Right lobe of liver (tissue), 6 donors: ENCODE data around the gene EML6. TPM values are rescaled to one million over a fixed set of nuclear protein-coding genes. Genes with fewer than 3 reads are reported as not detected.

Experiments
- ATAC-seq, 4 donors: fragments of 200-7000 bp; cut with Tn5 transposase; one replicate each; pipeline ENCODE4 v1.9.1; 2020; ENCODE audit warnings: mild to moderate bottlenecking in 4 of 4, moderate library complexity in 4 of 4
- DNase-seq, 3 donors: peaks; one replicate each; pipeline ENCODE4 v3.0.0-alpha.2; 2020
- H3K27ac ChIP-seq, 3 donors: fragments of 200-600 bp; one replicate each; pipeline ENCODE4 v1.8.0; 2022
- H3K27me3 ChIP-seq, 2 donors: fragments of 200-600 bp; one replicate each; pipeline ENCODE4 v1.8.0; 2022
- H3K36me3 ChIP-seq, 4 donors: fragments of 200-600 bp; sonication (generic) in 1 of 4; one replicate each; pipeline versions ENCODE4 v1.5.1 to v1.8.0; 2017 to 2022; ENCODE audit warnings: control low read depth in 1 of 4
- H3K4me1 ChIP-seq, 4 donors: fragments of 200-600 bp; sonication (generic) in 1 of 4; one replicate each; pipeline versions ENCODE4 v1.5.1 to v1.8.0; 2017 to 2022; ENCODE audit warnings: control low read depth in 1 of 4
- H3K4me3 ChIP-seq, 3 donors: fragments of 200-600 bp; one replicate each; pipeline ENCODE4 v1.8.0; 2022
- H3K9me3 ChIP-seq, 4 donors: fragments of 200-600 bp; sonication (generic) in 1 of 4; one replicate each; pipeline versions ENCODE4 v1.5.1 to v1.8.0; 2017 to 2022; ENCODE audit warnings: control low read depth in 1 of 4
- POLR2A ChIP-seq: fragments of 450-650 bp; IDR thresholded peaks from one replicate; pipeline ENCODE4 v1.6.1; 2017; ENCODE audit warnings: antibody characterized with exemption, mild to moderate bottlenecking
- WGBS: methylation state at CpG from one replicate; pipeline ENCODE4 v1.1.6; 2018; ENCODE audit warnings: low coverage, low lambda C conversion rate; ENCODE audit not compliant: insufficient coverage; ENCODE audit errors: missing lambda C conversion rate; 5-methylcytosine and 5-hydroxymethylcytosine counted together
- intact Hi-C, 2 donors: fragments of 100-400 bp; cut with DNase I; formaldehyde crosslinking; loops; one replicate each; pipeline versions ENCODE4 v1.11.2 to v1.14.1; 2022
- total RNA-seq, 6 experiments: library from RNA; depleted of rRNA in 2 of 6; stranded (reverse); fragments of >200 nt in 2 of 6; fragmentation: NEBNext Ultra II Directional in 3 of 6; extraction: Animal tissue kit (Norgen Biotek cat#: 25700) in 3 of 6; gene quantifications; one replicate each; pipeline versions ENCODE4 v1.1.0 to v1.2.4, GENCODE V29; 2016 to 2023
- TF ChIP-seq, protein P1 (sequence below), 4 donors: fragments of 200-600 bp in 3 of 4; fragments of 450-650 bp in 1 of 4; IDR thresholded peaks; one replicate each; pipeline versions ENCODE4 v1.5.1 to v1.8.0; 2016 to 2022; ENCODE audit warnings: antibody characterized with exemption in 4 of 4, mild to moderate bottlenecking in 2 of 4
- donor health status: DM: no; HTN: yes; CAD: no.
- donor health status: DM: no; HTN: no; CAD: no.
- donor health status: DM: no; HTN: no; CAD: no.
- donor health status: DM: no; HTN: yes; CAD: no.
- donor health status: DM: no; HTN: yes; CAD: no.

The EML6 gene
- total RNA-seq, 6 experiments from 2014 or later, result 0.82 to 2.5 (median 1.5) TPM

DNA sequence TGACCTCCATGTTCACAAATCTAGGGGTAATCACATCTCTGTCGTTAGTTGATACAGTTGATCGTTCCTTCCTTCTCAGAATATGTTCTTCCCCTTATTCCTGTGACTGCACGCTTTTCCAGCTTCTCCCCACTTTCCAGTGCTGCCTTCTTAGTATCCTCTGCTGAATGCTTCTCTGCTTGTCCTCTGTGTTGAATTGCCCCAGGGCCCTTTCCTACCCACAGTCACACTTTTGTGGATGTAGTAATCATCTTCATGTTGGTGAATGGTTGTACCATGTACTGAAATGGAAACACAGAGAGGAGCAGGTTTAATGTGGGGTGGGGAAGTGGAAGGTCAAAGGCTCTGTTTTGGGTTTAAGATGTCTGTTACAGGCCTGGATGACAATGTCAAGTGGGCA is 47.2 kb downstream of the EML6 start:
- WGBS, result 92% methylated on average over 3 of the region's 3 CpGs
- H3K27ac ChIP-seq, result no peak overlapping the region
- no peaks in the 10 kb centered on the region for H3K9me3 ChIP-seq
- no peaks in the 10 kb centered on the region for H3K36me3 ChIP-seq
- no peaks in the 10 kb centered on the region for H3K27me3 ChIP-seq
- DNase-seq, result no peak
- intact Hi-C loops, result no loop called here
- ATAC-seq, result no peak
- TF ChIP-seq, protein P1, sequence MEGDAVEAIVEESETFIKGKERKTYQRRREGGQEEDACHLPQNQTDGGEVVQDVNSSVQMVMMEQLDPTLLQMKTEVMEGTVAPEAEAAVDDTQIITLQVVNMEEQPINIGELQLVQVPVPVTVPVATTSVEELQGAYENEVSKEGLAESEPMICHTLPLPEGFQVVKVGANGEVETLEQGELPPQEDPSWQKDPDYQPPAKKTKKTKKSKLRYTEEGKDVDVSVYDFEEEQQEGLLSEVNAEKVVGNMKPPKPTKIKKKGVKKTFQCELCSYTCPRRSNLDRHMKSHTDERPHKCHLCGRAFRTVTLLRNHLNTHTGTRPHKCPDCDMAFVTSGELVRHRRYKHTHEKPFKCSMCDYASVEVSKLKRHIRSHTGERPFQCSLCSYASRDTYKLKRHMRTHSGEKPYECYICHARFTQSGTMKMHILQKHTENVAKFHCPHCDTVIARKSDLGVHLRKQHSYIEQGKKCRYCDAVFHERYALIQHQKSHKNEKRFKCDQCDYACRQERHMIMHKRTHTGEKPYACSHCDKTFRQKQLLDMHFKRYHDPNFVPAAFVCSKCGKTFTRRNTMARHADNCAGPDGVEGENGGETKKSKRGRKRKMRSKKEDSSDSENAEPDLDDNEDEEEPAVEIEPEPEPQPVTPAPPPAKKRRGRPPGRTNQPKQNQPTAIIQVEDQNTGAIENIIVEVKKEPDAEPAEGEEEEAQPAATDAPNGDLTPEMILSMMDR (IDR thresholded peaks at IDR 0.05), result no peak
- TF ChIP-seq POLR2A, result no peak
- no peaks in the 10 kb centered on the region for H3K4me1 ChIP-seq
- no peak overlapping the region for H3K4me3 ChIP-seq

DNA sequence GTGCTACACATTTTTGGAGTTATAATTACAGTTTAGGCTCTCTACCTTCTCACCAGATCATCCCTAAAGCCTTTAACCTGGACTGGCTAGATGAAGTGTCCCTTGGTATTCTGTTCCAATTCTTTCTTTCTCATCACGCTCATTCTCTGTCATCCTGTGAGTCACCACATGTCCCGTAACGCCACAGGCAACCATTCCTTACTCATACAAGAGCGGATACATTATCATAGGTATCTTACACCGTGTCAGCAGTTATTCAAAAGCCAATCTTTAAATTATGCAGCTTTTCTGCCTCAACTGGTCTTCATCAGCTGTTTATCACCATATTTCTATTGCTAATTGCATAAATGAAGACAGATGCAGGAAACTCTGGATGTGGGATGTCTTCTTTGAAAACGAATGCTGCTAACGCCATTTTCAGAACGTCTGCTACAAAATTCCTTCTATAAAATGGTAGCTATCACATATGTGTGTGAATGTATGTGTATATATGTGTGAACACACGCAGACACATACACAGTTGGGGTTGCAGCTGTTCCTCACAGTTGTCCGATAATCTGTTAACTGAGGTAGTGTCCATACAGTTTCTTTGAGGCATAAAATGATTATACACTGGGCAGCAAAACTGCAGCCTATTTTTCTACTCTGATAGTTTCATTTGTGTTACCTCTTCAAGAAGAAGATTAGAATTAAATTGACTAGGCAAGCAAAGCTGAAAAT is 47.9 kb downstream of the EML6 start:
- DNase-seq, result no peak
- Histone ChIP-seq H3K27ac (no peak overlapping the region), H3K4me1 (no peaks in the 10 kb centered on the region), H3K27me3 (no peaks in the 10 kb centered on the region), H3K36me3 (no peaks in the 10 kb centered on the region), H3K9me3 (no peaks in the 10 kb centered on the region), H3K4me3 (no peak overlapping the region)
- TF ChIP-seq, protein P1 (IDR thresholded peaks at IDR 0.05), result no peak
- TF ChIP-seq POLR2A, result no peak
- 85% methylated on average over 10 of the region's 10 CpGs for WGBS
- ATAC-seq, result no peak
- intact Hi-C loops, result no loop called here

DNA sequence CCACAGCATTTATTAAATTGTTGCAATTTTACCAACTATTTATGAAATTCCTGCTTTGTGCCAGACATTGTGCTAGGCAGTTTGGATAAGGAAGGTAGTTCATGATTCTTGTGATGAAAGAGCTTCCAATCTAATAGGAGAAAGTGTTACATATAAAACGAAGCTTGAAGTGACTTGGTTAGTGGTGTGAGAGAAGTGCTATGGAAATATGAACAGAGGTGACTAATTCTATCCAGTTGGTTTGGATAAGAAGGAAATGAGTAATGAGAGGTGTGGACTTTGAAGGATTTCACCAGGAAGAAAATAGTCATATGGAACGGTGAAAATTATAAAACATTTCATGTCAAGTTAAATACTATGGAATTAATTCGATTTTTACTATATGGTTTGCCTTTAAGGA is 48.6 kb downstream of the EML6 start:
- 83% methylated on average over 3 of the region's 3 CpGs for WGBS
- no peak for DNase-seq

DNA sequence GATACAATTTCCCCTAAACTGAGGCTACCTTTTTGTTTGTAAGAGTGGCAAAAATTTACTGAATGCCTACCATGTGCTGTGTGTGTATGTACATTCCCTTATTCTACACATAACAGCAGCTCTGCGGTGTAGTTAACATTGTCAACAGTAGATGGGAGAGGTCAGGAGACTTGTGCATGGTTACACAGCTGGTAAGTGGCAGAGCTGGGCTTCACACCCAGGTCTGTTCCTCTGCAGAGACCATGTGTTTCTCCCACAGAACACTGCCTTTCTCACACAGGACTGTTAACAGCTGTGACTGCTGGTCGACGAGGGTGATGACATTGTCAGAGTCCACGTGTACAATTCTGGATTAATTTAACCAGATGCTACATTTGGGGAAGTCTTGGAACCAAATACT is 49.1 kb downstream of the EML6 start:
- Histone ChIP-seq H3K36me3 (no peaks in the 10 kb centered on the region), H3K4me1 (no peaks in the 10 kb centered on the region), H3K4me3 (no peak overlapping the region), H3K27ac (no peak overlapping the region), H3K27me3 (no peaks in the 10 kb centered on the region), H3K9me3 (no peaks in the 10 kb centered on the region)
- ATAC-seq (no peak), DNase-seq (no peak)
- WGBS, result 80% methylated on average over 1 of the region's 4 CpGs
- intact Hi-C loops, result no loop called here
- no peak for TF ChIP-seq POLR2A
- TF ChIP-seq, protein P1 (IDR thresholded peaks at IDR 0.05), result no peak

More for the DNA sequence above, 48.6 kb downstream of the EML6 start:
- no peaks in the 10 kb centered on the region for H3K27me3 ChIP-seq
- H3K27ac ChIP-seq, result no peak overlapping the region
- intact Hi-C loops, result no loop called here
- no peaks in the 10 kb centered on the region for H3K36me3 ChIP-seq
- H3K4me1 ChIP-seq, result no peaks in the 10 kb centered on the region
- no peaks in the 10 kb centered on the region for H3K9me3 ChIP-seq
- no peak for ATAC-seq
- H3K4me3 ChIP-seq, result no peak overlapping the region
- no peak for TF ChIP-seq POLR2A
- TF ChIP-seq, protein P1 (IDR thresholded peaks at IDR 0.05), result no peak
